ENCODE results near the gene RND2. TPM values are rescaled to one million over a fixed set of nuclear protein-coding genes. Genes with fewer than 3 reads are reported as not detected.

RND2 gene
- total and polyA plus RNA-seq, 2 of the 13 experiments (the other 11 are each of a cell fraction or from before 2014, with no cell fraction given), result 0.05 to 0.11 TPM

- H3K79me2 ChIP-seq (ENCODE audit: insufficient read depth, low read length), result no peaks in the 10 kb centered on the region
- peaks cover 50% of the 10 kb centered on the region for H3K4me1 ChIP-seq (ENCODE audit: insufficient read depth, low read length)
- intact Hi-C loops (cut with micrococcal nuclease; ENCODE audit: unreplicated experiment) (no loop called here), in situ Hi-C loops (cut with HindIII; ENCODE audit: extremely low pct_ligation_motif_present, low pct_unique_long_range_greater_than_20kb) (no loop called here)
- 17% methylated on average over 6 of the region's 6 CpGs for WGBS (ENCODE audit: low lambda C conversion rate)
- peak overlapping the region in 1 of 3 experiments; percentile 56; a peak in 2 of 6 replicates for H3K4me3 ChIP-seq (replicated peaks in 1 of 3; ENCODE audit: insufficient read depth in 1 of 3, low read depth in 2 of 3, low read length in 3 of 3)
- no peak overlapping the region for H3K27ac ChIP-seq (ENCODE audit: extremely low read length, insufficient read depth, low read length)
- no peaks in the 10 kb centered on the region for H3K36me3 ChIP-seq (replicated peaks in 1 of 2; ENCODE audit: control insufficient read depth in 1 of 2, insufficient read depth in 2 of 2, low read length in 2 of 2)
- peak overlapping the region; percentile 92 for H3K4me2 ChIP-seq (ENCODE audit: low read depth, low read length)
- no peak for DNase-seq (ENCODE audit: low spot score)
- H2AFZ ChIP-seq (ENCODE audit: low read length), result no peak overlapping the region
- no peaks in the 10 kb centered on the region for H4K20me1 ChIP-seq (ENCODE audit: insufficient read depth, low read length)
- H3K9ac ChIP-seq (ENCODE audit: insufficient read depth, low read depth, low read length), result peak overlapping the region; percentile 41; the same call in 1 of the 2 replicates
- H3K27me3 ChIP-seq (ENCODE audit: control insufficient read depth in 1 of 2, insufficient read depth in 2 of 2, low read length in 2 of 2), result no peaks in the 10 kb centered on the region
- H3K9me3 ChIP-seq (ENCODE audit: low read length), result no peaks in the 10 kb centered on the region
- CTCF ChIA-PET (ENCODE audit: low intra/inter-chr PET ratio, low total read pairs), result no interaction called here
- POLR2A ChIA-PET, result interaction anchor here (0.9 to 3.9 kb wide), 5 partner anchors 8 to 286 kb away, joined by 3 to 22 read pairs (median 5); partner anchors contain the start of genes RPL27 and VAT1
- FAIRE-seq, result no peak
- TF ChIP-seq DMTF1 (CRISPR knock-in tag; IDR thresholded peaks at IDR 0.05) (no peak), ZNF18 (CRISPR knock-in tag; IDR thresholded peaks at IDR 0.05; ENCODE audit: insufficient replicate concordance) (peak; percentile 63)
- BruUV-seq (replicated peaks), result no TSS peak
- no peak for ATAC-seq
These were observed 5.2 kb downstream of the RND2 start for GRCh38 chr17:43030137-43030767.

GRCh38 chr17:43031666-43032065 lies 6.6 kb downstream of the RND2 start:
- Histone ChIP-seq H3K4me2 (ENCODE audit: low read depth, low read length) (no peak overlapping the region), H3K27me3 (ENCODE audit: control insufficient read depth in 1 of 2, insufficient read depth in 2 of 2, low read length in 2 of 2) (no peaks in the 10 kb centered on the region), H3K27ac (ENCODE audit: extremely low read length, insufficient read depth, low read length) (no peak overlapping the region), H3K79me2 (ENCODE audit: insufficient read depth, low read length) (no peaks in the 10 kb centered on the region), H3K9ac (ENCODE audit: insufficient read depth, low read depth, low read length) (no peak overlapping the region), H3K4me3 (replicated peaks in 1 of 3; ENCODE audit: insufficient read depth in 1 of 3, low read depth in 2 of 3, low read length in 3 of 3) (no peak overlapping the region), H4K20me1 (ENCODE audit: insufficient read depth, low read length) (no peaks in the 10 kb centered on the region), H3K36me3 (replicated peaks in 1 of 2; ENCODE audit: control insufficient read depth in 1 of 2, insufficient read depth in 2 of 2, low read length in 2 of 2) (no peaks in the 10 kb centered on the region), H2AFZ (ENCODE audit: low read length) (no peak overlapping the region), H3K9me3 (ENCODE audit: low read length) (no peaks in the 10 kb centered on the region), H3K4me1 (ENCODE audit: insufficient read depth, low read length) (peaks cover 64% of the 10 kb centered on the region)
- no TSS peak for BruUV-seq (replicated peaks)
- intact Hi-C loops (cut with micrococcal nuclease; ENCODE audit: unreplicated experiment) (no loop called here), in situ Hi-C loops (cut with HindIII; ENCODE audit: extremely low pct_ligation_motif_present, low pct_unique_long_range_greater_than_20kb) (no loop called here)
- ChIA-PET CTCF (ENCODE audit: low intra/inter-chr PET ratio, low total read pairs) (no interaction called here), POLR2A (interaction anchor here (0.7 kb wide), 1 partner anchor 151 kb away, joined by 4 read pairs; no protein-coding TSS in a partner anchor)
- FAIRE-seq (no peak), DNase-seq (ENCODE audit: low spot score) (no peak), ATAC-seq (no peak)
- WGBS (ENCODE audit: low lambda C conversion rate), result 94% methylated on average over 3 of the region's 3 CpGs
- no peak for TF ChIP-seq TOPORS (CRISPR knock-in tag; IDR thresholded peaks at IDR 0.05)
- no peak for TF ChIP-seq NFYC (CRISPR knock-in tag; IDR thresholded peaks at IDR 0.05)
- no peak for TF ChIP-seq ZBTB2 (CRISPR knock-in tag; IDR thresholded peaks at IDR 0.05; ENCODE audit: low read depth)
- no peak for TF ChIP-seq ZNF468 (CRISPR knock-in tag; IDR thresholded peaks at IDR 0.05)
- TF ChIP-seq ELF1 (CRISPR knock-in tag; IDR thresholded peaks at IDR 0.05), result no peak
- TF ChIP-seq SP2 (CRISPR knock-in tag; IDR thresholded peaks at IDR 0.05), result no peak
- TF ChIP-seq RCOR2 (CRISPR knock-in tag; IDR thresholded peaks at IDR 0.05), result no peak
- no peak for TF ChIP-seq ZNF883 (CRISPR knock-in tag; IDR thresholded peaks at IDR 0.05; ENCODE audit: not compliant biosample characterization)
- TF ChIP-seq ZNF18 (CRISPR knock-in tag; IDR thresholded peaks at IDR 0.05; ENCODE audit: insufficient replicate concordance), result no peak

All from HepG2 (cell line).